ENCODE data around the gene GLCCI1. TPM values are rescaled to one million over a fixed set of nuclear protein-coding genes. Genes with fewer than 3 reads are reported as not detected.

Gene GLCCI1
- total RNA-seq, 1 donor from 2014 or later: 0.21 TPM

DNA sequence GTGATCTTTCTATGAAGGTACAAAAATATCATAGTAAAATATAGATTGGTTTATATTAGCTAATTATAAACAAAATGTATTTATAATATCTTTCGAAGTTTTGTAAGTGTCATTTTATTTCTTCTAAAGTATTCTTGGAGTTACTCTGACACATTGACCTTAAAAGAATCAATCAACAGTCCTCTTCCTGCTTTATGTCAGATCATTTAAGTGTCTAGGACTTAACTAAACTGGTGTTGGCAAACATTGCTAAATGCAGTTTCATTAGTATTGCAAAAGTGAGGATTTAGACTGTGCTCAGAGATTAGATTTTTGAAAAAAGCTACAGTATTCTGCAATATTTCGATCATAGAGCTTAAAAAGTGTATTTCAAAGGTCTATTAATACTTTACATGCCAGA, 10.3 kb downstream of the GLCCI1 start:
- no peaks in the 10 kb centered on the region for H3K9me3 ChIP-seq
- TF ChIP-seq, protein P1, sequence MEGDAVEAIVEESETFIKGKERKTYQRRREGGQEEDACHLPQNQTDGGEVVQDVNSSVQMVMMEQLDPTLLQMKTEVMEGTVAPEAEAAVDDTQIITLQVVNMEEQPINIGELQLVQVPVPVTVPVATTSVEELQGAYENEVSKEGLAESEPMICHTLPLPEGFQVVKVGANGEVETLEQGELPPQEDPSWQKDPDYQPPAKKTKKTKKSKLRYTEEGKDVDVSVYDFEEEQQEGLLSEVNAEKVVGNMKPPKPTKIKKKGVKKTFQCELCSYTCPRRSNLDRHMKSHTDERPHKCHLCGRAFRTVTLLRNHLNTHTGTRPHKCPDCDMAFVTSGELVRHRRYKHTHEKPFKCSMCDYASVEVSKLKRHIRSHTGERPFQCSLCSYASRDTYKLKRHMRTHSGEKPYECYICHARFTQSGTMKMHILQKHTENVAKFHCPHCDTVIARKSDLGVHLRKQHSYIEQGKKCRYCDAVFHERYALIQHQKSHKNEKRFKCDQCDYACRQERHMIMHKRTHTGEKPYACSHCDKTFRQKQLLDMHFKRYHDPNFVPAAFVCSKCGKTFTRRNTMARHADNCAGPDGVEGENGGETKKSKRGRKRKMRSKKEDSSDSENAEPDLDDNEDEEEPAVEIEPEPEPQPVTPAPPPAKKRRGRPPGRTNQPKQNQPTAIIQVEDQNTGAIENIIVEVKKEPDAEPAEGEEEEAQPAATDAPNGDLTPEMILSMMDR (IDR thresholded peaks at IDR 0.05): no peak
- H3K4me1 ChIP-seq: peaks cover 0 to 3% of the 10 kb centered on the region in 2 donors

DNA sequence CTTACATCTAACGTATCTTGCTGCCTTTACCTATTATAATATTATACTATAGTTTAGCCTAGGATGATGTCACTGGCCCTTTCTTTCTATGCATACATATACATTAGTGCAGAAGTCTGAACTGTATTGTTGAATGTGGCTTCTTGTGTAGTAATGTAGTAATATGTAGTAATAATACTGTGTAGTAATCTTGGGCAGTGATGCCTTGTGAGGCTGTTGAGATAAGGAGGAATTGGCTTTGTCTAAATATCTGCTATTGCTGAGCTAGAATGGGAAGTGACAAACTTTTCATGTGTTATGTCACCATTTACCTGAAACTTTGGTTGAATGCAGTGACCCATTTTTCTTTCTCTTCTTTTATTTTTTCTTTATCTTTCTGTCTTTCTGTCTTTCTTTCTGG, 11.0 kb downstream of the GLCCI1 start:
- no peaks in the 10 kb centered on the region for H3K36me3 ChIP-seq
- peaks cover 0 to 3% of the 10 kb centered on the region in 2 donors for H3K4me1 ChIP-seq
- no peaks in the 10 kb centered on the region for H3K9me3 ChIP-seq
- intact Hi-C loops (cut with DNase I): no loop called here
- H3K27me3 ChIP-seq: no peaks in the 10 kb centered on the region
- H3K27ac ChIP-seq: no peak overlapping the region
- no peak for DNase-seq (ENCODE audit: low spot score in 2 of 2)
- no peak overlapping the region for H3K4me3 ChIP-seq
- TF ChIP-seq, protein P1 (IDR thresholded peaks at IDR 0.05): no peak

More for the DNA sequence above, 10.3 kb downstream of the GLCCI1 start:
- intact Hi-C loops (cut with DNase I): no loop called here
- Histone ChIP-seq H3K36me3 (no peaks in the 10 kb centered on the region), H3K27ac (no peak overlapping the region), H3K27me3 (no peaks in the 10 kb centered on the region), H3K4me3 (no peak overlapping the region)
- no peak for DNase-seq (ENCODE audit: low spot score in 2 of 2)

DNA sequence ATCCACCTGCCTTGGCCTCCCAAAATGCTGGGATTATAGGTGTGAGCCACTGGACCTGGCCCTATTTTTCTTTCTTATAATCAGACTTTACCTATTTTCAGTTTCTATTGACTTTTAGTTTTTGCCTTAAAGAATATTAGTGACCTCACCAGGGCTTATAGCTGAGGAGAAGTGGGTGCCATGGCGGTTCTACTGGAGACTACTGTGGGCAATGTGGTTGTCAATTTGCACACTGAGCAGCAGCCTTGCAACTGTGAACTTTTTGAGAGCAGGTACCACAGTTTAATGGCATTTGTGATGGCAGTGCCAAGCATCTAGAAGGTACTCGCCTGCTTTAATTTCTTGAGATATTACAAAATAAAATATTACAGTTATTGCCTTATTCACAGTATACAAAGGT, 11.5 kb downstream of the GLCCI1 start:
- H3K27ac ChIP-seq: no peak overlapping the region
- H3K36me3 ChIP-seq: no peaks in the 10 kb centered on the region
- H3K4me1 ChIP-seq: peaks cover 0 to 3% of the 10 kb centered on the region in 2 donors
- H3K27me3 ChIP-seq: no peaks in the 10 kb centered on the region
- H3K9me3 ChIP-seq: no peaks in the 10 kb centered on the region
- TF ChIP-seq, protein P1 (IDR thresholded peaks at IDR 0.05): no peak
- no peak for DNase-seq (ENCODE audit: low spot score in 2 of 2)
- intact Hi-C loops (cut with DNase I): no loop called here
- no peak overlapping the region for H3K4me3 ChIP-seq

DNA sequence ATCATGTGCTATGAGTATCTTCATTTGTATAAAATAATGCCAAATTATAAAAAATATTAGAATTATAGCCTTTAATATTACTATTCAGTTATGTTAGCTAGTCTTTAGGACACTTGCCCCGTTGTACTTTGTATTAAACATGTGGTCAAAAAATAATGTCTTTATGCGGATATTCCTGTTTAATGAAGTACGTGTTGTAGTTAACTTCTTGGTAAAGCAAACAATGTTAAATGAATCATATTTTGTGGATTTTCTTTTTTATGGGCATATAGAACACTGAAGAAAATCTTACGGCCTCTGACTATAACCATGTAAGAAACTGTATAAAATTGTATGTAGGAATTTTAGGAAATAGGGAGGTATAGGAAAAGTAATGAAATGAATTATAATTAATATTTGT, 14.3 kb downstream of the GLCCI1 start:
- Histone ChIP-seq H3K9me3 (no peaks in the 10 kb centered on the region), H3K4me3 (no peak overlapping the region), H3K27ac (no peak overlapping the region), H3K36me3 (no peaks in the 10 kb centered on the region), H3K4me1 (no peaks in the 10 kb centered on the region), H3K27me3 (no peaks in the 10 kb centered on the region)
- intact Hi-C loops (cut with DNase I): no loop called here
- DNase-seq (ENCODE audit: low spot score in 2 of 2): no peak
- TF ChIP-seq, protein P1 (IDR thresholded peaks at IDR 0.05): no peak

DNA sequence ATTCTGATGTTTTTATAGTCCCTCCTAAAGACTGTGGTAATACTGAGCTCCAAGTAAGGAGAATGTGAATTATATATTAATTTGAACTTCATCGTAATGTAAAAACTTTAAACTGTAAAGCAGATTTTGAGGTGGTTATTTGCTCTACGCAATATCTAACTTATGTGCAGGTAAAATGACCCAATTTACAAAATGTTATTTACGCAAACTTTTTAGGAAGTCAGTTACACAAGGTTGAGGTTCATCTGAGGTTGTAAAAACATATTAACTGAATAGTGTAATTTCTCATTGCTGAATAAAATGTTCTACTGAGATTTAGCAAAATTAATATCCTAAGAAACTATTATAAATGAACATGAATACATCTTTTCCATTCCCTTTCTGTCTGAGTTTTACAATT, 15.8 kb downstream of the GLCCI1 start:
- H3K4me3 ChIP-seq: no peak overlapping the region

More for the DNA sequence above, 15.8 kb downstream of the GLCCI1 start:
- no peaks in the 10 kb centered on the region for H3K36me3 ChIP-seq
- intact Hi-C loops (cut with DNase I): no loop called here
- H3K9me3 ChIP-seq: no peaks in the 10 kb centered on the region
- H3K27ac ChIP-seq: no peak overlapping the region
- no peaks in the 10 kb centered on the region for H3K4me1 ChIP-seq
- no peak for DNase-seq (ENCODE audit: low spot score in 2 of 2)
- no peaks in the 10 kb centered on the region for H3K27me3 ChIP-seq
- TF ChIP-seq, protein P1 (IDR thresholded peaks at IDR 0.05): no peak

Measured in ascending aorta (tissue), 2 donors.